Kidney epithelial cell (primary cell): ENCODE measurements around the gene APLF. TPM values are rescaled to one million over a fixed set of nuclear protein-coding genes. Genes with fewer than 3 reads are reported as not detected.
A peak's percentile ranks its signal among the peaks of the same experiment; 100 is the strongest.

Source experiments
- DNase-seq: peaks from one replicate; pipeline ENCODE4 v3.0.0-alpha.2; 2010; ENCODE audit warnings: low read depth
- H3K27me3 ChIP-seq: 2 replicates; pipeline ENCODE4 v1.6.0; 2011; ENCODE audit warnings: low read length; ENCODE audit not compliant: control insufficient read depth, insufficient read depth
- H3K36me3 ChIP-seq: 2 replicates; pipeline ENCODE4 v1.5.1; 2011; ENCODE audit warnings: low read length; ENCODE audit not compliant: control insufficient read depth, insufficient read depth
- H3K4me3 ChIP-seq: 2 replicates; pipeline ENCODE4 v1.5.1; 2011; ENCODE audit warnings: low read depth, mild to moderate bottlenecking, control low read depth, low read length
- total RNA-seq: library from RNA; depleted of rRNA; stranded (reverse); fragments of >200 nt; gene quantifications from 2 replicates; pipeline ENCODE4 v1.2.3, GENCODE V29; 2015
- TF ChIP-seq, protein P1 (sequence below): IDR thresholded peaks from 2 replicates; pipeline ENCODE4 v1.5.1; 2011; ENCODE audit warnings: mild to moderate bottlenecking, moderate library complexity, low read length, control low read depth, inconsistent platforms; ENCODE audit not compliant: insufficient read depth, poor library complexity, severe bottlenecking

APLF gene
- total RNA-seq, 1 donor from 2014 or later: 5.1 TPM

- H3K4me3 ChIP-seq: peak overlapping the region; percentile 84
- TF ChIP-seq, protein P1, sequence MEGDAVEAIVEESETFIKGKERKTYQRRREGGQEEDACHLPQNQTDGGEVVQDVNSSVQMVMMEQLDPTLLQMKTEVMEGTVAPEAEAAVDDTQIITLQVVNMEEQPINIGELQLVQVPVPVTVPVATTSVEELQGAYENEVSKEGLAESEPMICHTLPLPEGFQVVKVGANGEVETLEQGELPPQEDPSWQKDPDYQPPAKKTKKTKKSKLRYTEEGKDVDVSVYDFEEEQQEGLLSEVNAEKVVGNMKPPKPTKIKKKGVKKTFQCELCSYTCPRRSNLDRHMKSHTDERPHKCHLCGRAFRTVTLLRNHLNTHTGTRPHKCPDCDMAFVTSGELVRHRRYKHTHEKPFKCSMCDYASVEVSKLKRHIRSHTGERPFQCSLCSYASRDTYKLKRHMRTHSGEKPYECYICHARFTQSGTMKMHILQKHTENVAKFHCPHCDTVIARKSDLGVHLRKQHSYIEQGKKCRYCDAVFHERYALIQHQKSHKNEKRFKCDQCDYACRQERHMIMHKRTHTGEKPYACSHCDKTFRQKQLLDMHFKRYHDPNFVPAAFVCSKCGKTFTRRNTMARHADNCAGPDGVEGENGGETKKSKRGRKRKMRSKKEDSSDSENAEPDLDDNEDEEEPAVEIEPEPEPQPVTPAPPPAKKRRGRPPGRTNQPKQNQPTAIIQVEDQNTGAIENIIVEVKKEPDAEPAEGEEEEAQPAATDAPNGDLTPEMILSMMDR: peak; percentile 20
- H3K36me3 ChIP-seq: no peaks in the 10 kb centered on the region
- no peak for DNase-seq
- no peaks in the 10 kb centered on the region for H3K27me3 ChIP-seq
Measured at GRCh38 chr2:68466361-68466777, 1.0 kb upstream of the APLF start.

DNA sequence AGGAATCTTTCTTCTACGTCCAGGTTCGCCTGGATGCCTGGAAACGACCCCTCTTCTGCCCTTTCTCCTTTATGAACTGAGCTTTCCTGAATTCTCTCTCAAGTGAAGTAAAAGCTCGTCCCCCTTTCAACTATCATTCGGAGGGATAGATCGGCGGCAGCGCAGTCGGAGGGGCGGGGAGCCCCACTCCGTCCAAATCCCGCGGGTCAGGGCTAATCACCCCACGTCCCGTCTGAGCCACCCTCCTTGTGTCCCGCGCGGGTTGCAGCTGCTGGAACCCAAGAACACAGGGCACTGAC lies 658 bp upstream of the APLF start:
- no peaks in the 10 kb centered on the region for H3K36me3 ChIP-seq
- H3K4me3 ChIP-seq: peak overlapping the region; percentile 84
- TF ChIP-seq, protein P1: no peak
- no peaks in the 10 kb centered on the region for H3K27me3 ChIP-seq
- DNase-seq: no peak

DNA sequence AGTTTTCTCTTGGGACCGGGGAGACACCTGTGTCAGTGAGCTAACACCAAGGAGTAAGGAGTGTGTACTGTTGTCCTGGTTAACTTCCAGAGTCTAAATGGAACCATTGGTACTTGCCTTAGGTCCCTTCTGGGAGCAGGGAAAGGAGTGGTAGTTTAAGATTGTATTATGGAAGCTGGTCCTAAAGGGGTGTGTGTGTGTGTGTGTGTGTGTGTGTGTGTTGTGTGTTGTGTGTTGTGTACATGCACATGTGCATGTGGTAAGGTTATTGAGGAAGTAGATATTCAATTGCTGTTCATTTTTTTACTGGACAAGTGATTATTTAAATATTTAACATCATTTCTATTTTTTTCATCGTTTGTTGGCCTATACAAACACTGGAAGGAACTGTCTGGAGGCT lies 1.4 kb downstream of the APLF start:
- TF ChIP-seq, protein P1: no peak
- Histone ChIP-seq H3K36me3 (no peaks in the 10 kb centered on the region), H3K4me3 (no peak overlapping the region), H3K27me3 (no peaks in the 10 kb centered on the region)
- DNase-seq: no peak

DNA sequence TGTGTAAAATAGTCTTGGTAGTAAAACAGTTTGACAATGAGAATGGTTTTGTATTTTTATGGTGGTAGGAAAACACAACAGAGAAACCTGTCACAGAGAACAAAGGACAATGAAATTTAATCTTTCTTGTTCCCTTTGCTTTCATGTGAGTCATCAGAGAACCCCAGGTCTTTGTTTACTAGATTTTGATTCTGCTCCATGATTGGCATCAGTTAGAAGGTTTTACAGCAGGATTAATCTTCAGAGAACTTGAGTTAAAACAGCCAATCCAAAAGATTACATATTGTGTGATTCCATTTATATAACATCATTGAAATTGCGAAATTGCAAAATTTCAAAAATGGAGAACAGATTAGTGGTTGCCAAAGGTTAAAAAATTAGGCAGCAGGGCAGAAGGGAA lies 2.5 kb downstream of the APLF start:
- TF ChIP-seq, protein P1: no peak
- DNase-seq: no peak
- H3K4me3 ChIP-seq: no peak overlapping the region

DNA sequence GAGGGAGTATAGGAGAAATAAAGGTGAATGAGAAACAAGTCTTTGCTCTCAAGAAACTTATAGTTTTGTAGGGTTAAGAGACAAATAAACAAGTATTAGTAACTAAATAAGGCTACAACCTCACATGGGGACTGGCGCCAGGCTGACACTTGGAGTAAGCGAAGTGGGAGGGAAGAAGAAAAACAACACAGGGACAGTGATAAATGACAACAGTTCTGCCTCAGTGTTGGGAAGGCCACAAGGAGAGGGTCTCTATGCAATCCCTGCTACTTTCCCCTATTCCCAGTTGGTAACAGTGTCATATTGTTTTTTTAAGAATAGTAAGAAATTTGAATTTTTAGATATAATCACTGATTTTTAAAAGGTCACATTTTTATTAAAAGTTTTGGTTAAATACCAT lies 4.0 kb downstream of the APLF start:
- TF ChIP-seq, protein P1: no peak
- Histone ChIP-seq H3K27me3 (no peaks in the 10 kb centered on the region), H3K4me3 (no peak overlapping the region), H3K36me3 (no peaks in the 10 kb centered on the region)
- DNase-seq: no peak

More for the DNA sequence above, 2.5 kb downstream of the APLF start:
- Histone ChIP-seq H3K36me3 (no peaks in the 10 kb centered on the region), H3K27me3 (no peaks in the 10 kb centered on the region)

GRCh38 chr2:68472796-68473414 lies 5.5 kb downstream of the APLF start:
- Histone ChIP-seq H3K27me3 (no peaks in the 10 kb centered on the region), H3K36me3 (no peaks in the 10 kb centered on the region), H3K4me3 (no peak overlapping the region)
- TF ChIP-seq, protein P1: no peak
- DNase-seq: no peak
